AG08396 (cell line): ENCODE measurements around the gene MEIS1.
"Not testable (repeated sequence)": the region's sequence is repeated elsewhere in the genome, so short reads cannot be mapped to it uniquely, and the experiment has no call there.

Experiments
- DNase-seq: peaks from one replicate; pipeline ENCODE4 v3.0.0; 2012; ENCODE audit warnings: low spot score, mixed read lengths

Gene MEIS1

DNA sequence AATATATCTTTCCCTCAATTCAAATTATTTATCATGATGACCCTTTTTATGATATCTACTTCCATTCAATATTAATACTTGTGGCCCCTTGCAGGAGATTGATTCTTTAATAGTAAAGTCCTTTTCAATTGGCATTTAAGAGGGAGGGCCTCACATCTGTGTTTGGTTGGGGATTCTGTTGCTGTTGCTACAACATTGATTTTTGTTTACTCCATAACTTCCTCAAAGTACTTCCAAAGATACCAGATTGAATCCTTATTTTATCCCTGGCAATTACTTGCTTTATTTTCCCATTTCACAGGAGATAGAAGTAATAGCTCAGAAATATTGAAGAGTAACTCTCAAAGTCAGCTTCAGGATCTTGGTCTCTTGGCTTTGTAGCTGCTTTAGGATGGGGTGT is 32.8 kb downstream of the MEIS1 start:
- no peak for DNase-seq

DNA sequence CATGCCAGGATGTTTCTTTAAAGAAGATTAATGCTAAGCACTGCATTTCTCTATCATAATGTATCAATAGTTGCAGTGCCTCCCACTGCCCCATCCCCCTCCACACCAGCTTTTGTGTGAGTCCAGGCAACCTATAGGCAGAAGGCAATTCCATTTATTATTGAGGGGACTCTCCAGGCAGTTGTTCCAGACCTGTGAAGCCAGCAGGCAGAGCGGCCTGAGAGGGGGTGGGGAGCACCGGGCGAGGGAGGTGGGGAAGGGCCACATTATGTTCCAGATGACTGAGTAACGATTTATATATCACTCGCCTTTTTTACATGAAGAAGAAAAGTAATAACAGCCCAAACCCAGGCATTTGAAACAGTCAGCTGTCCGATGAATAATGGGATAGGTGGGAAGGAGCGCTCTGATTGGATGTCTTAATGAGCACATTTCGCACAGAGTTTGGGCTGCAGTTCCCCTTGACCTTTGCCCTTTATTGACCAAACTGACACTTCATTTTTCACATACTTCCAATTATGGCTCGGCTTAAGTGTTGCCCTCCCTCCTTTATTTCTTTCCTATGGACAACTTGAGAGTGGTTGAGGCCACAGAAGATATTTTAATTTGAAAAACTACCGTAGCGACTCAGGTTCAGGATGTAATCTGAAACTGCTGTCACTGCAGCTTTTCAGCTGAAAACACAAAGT is 34.4 kb downstream of the MEIS1 start:
- no peak for DNase-seq

DNA sequence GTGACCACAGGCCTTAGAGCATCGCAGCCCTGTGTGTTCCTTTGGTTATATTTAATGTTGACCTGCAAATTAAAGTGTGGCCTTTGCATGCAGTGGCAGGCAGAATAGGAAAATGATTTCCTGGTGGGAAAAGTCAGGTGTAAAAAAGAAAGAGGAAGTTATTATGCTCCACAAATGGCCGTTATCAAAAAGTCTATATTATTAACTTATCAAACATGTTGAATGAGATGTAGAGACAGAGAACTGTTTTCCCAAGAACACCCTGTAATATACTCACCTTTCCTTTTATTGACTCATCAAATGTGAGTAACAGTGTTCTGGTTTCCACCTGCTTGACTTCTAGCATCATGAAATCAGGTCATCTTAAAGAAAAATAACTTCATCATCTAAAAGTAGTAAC is 35.3 kb downstream of the MEIS1 start:
- DNase-seq, result no peak

DNA sequence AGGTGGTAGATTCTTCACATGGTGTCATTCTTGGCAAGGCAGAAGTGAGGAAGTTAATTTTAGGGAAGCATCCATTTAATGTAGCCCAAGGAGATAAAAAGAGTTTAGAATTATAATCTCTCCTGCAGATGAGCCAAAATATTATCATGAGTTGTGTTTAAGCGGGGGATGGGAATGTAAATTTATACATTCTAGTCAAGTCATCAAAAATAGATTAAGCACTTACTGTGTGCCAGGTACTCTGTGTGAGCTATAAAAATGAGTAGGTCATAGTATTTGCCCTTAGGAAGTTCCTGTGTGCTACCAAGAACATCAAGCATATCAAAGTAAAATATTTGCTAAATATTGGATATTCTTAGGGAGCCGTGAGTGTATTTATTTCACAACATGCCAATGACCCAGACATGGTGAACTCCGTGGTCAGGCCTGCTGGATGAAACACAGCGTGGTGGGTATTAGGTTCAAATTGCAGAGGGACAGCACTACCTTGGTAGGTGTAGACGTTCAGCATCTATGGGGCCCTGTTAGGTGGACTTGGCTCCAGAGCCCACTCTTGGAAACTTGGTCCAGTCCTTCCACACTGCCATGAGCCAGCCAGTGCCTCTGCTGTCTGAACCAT is 37.4 kb downstream of the MEIS1 start:
- DNase-seq, result no peak

DNA sequence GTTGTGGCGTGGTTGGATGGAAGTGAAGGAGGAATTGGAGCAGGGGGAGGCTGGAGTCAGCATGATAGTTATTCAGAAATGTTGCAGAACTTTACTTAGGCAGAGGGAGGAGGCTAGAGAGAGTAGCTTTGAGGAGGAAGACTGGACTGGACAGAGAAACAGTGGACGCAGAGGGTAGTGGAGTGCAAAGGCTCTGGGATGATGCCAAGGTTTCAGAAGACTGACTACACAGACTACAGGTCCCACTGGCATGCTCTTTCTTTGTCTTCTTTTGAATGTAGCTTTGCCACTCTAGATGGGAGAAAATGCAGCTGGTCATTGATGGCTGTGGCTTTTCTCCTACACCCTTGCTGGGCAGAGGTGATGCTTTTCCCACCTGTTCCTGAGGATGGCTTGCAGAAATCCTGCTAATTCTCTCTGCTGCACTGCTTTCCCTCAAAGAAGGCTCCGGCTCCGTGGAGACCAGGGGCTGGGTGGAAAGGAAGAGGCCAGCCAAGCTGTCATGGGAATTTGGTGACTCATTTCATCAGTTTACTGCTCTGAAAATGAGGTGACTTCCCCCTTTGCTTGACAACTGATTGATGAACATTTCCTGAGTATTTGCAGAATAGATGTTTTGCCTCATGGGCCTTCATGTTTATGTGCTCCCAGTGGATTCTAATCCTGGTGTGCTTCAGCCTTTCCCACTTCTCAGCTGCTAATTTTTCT is 42.4 kb downstream of the MEIS1 start:
- peak; percentile 14 for DNase-seq

DNA sequence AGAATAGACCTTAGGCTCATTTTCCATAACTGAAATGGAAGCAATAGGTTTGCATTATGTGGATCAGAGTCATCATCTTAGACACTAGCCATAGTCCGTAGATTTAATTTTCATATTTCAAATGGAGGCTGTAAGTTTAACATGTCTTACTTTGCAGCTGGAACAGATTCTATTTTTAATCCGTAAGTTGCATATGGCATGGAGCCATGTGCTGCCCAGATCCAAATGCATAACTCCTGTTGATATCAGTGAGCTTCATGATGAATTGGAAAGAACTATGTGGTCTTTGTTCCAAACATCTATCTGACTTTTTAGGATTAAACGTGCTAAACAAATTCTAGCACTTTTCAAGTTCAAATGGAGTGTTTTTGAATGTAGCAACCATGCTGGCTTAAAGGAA is 43.4 kb downstream of the MEIS1 start:
- DNase-seq, result no peak

DNA sequence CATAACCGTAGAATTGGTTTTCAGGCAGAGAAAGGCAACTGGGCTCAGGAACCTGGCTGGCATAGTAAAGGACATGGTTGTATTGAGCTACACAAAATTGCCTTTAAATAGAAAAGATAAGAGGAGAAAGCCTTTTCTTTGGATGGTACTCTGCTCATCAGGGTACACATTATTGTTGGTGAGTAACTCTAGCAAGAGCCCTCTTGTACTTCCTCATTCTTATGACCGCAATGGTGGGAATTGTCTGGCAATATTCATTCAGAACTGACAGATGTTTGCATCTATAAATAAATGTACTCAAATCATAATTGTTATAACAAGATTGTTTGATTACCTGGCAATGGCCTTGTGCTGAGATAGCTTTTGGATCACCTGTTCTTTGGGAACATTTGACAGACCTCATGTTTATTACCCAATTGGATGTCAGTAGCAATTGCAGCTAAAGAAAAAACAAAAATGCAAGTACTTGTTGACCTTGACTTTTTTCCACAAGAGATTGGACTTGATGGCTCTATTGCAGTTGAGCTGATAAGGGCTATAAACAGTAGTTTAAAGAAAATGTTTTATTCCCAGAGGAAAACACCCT is 43.9 kb downstream of the MEIS1 start:
- no peak for DNase-seq

DNA sequence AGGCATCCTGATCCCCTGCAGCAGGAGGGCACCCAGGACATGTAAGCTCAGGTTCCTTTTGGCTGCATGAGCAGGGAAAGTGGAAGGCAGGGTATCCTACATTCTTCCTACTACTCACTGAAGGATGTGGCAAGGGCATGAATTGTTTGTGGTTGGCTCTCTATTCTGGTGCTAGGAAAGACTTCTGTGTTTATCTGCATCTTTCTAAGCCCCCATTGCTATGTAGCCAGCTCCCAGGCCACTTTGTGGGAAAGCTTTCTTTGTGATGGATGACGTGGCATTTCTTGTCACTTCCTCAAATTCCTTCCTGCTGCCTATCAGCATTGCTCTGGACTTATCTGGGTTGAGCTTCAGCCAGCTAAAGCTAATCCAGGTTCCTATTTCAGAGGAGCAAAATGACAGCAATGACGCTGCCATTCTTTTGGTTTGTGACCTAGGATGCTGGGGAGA is 46.2 kb downstream of the MEIS1 start:
- DNase-seq, result peak; percentile 23

DNA sequence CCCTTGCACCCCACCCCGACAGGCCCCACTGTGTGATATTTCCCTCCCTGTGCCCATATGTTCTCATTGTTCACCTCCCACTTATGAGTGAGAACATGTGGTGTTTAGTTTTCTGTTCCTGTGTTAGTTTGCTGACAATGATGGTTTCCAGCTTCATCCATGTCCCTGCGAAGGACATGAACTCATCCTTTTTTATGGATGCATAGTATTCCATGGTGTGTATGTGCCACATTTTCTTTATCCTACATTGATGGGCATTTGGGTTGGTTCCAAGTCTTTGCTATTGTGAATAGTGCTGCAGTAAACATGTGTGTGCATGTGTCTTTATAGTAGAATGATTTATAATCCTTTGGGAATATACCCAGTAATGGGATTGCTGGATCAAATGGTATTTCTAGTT is 50.3 kb downstream of the MEIS1 start:
- not testable (repeated sequence) for DNase-seq

DNA sequence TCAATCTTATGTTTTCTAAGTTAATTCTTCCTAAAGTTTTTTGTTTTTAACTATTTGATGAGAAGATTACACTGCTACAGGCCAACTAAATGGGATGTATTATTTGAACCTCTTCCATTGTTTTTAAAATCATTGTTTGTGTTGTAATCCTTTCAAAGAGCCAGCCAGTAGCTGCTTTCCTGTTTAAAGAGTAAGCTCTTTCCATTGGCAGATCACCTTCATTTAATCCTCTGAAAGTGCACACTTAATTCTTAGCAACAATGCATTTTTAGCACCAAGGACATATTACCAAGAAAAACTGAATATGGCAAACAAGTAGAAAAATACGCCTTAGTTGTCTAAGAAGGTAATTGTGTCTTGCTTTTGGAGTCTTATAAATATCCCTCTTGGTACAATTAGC is 54.0 kb downstream of the MEIS1 start:
- no peak for DNase-seq

DNA sequence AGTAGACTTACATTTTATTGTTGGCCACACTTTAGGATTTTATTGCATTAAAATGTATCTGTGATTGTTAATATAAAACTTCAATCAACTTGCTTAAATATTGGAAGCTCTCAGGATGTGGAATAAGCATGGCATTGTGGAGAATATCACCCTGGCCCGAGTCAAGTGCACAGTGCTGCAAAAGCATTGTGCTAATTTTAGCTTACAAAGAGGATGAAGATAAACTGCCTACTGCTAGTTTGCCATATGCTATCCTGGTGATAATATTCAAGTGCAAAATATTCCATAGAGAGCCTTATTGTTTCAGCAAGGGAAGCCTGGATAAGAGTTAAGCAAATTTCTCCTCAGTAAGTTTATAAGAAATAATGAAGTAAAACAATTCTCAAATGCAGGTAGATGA is 54.5 kb downstream of the MEIS1 start:
- no peak for DNase-seq

DNA sequence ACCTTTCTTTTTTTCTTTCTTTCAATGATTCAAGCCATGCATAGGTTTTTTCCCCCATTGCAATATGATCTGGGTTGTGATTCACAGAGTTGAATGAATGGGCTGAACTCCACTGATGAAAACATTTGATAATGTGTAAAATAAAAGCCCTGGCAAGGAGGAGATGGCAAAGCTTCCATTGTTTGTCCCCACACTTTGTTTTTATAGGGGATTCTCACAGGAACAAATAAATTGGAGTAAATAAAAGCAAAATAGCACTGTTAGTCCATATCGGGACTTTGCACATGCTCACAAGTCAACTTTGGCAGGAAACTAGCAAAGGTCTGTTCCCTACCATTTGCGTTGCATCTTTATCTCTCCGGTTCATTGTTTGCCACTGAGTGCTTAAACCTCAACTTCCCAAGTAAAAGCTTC is 55.7 kb downstream of the MEIS1 start:
- no peak for DNase-seq

DNA sequence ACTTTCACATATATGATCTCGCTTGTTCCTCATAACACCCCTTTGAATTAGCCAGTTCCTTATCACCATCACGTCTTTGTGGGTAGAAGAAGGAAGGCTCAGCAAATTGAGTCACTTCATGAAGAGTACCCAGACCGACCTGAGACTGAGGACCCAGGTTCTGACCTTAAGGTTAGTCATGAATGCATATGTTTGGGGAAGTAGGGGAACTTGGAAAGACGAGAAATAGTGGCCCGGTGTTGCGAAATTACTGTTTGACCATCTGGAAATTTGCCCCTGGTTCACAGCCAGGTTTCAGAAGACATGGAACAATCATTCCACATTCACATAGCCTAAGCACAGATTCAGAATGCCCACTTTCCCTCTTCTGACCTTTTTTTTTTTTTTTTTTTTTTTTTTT is 59.8 kb downstream of the MEIS1 start:
- no peak for DNase-seq

DNA sequence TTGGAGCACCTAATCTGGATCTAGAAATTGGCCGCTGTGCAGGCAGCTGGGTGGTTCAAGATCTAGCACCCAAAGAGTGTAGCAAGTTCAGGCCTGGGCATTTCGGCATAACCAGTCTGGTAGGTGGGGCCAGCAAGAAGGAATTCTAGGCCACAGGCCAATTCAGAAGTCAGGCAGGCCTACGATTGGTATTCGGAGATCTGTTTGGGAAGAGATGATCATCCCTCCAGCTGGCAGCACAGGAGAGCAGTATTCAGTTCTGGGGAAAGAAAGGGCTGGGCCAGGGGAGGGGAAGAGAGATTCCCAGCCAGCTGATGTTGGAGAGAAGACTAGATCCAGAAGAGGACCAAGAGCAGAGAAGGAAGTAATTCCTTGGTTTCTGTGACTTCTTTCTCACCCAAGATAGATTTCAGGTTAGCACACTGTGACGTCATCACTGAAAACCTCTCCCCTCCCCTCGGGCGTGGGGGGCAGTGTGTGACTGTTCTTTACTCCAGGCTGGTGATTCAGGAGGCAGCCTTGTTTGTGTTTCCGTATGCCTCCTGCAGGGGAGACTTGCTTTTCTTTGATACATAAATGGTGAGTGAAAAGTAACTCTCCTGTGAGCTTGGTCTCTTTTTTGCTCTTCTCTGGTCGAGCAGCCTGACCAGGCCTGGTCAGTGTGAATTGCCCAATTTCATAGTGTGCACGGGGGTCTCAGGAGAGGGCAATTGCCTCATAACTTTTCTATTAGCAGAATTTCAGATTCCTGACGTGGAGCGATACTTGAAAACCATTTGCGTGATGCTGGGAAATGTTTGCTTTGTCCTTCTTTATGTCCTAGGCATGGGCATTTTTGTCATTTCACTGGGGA is 61.1 kb downstream of the MEIS1 start:
- DNase-seq, result peak; percentile 81

DNA sequence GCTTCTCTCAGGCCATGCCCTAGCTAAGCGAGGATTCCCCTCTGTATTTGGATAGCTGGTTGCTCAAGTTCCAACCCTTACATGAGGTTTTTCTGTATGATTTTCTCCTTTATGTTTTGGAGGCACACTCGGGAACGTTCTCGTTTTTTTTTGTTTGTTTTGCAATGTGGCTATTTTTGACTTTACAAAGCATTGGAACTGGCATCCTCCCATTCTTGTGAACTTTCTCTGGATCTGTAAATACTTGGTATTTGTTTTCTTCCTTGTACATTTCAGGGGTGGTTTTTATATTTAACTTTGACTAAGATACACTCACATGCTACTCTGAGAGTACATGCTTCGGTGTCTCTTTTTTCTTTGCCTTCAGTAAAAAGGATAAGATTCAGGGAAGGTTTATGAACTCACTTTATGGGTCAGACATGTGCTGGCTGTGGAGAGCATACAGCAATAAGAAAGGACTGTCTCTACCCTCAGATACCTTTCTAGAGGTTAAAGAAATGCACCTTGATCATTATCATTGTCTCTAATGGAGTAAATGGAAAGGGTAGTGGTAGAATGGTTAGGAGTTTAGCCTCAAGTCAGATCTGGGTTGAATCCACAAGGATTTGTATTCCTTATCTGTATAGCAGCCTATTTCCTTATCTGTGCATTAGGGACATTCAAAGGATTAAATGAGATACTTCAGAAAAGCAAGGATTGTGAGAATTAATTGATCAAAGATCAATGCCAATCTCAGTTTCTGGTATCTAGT is 61.9 kb downstream of the MEIS1 start:
- DNase-seq, result no peak

DNA sequence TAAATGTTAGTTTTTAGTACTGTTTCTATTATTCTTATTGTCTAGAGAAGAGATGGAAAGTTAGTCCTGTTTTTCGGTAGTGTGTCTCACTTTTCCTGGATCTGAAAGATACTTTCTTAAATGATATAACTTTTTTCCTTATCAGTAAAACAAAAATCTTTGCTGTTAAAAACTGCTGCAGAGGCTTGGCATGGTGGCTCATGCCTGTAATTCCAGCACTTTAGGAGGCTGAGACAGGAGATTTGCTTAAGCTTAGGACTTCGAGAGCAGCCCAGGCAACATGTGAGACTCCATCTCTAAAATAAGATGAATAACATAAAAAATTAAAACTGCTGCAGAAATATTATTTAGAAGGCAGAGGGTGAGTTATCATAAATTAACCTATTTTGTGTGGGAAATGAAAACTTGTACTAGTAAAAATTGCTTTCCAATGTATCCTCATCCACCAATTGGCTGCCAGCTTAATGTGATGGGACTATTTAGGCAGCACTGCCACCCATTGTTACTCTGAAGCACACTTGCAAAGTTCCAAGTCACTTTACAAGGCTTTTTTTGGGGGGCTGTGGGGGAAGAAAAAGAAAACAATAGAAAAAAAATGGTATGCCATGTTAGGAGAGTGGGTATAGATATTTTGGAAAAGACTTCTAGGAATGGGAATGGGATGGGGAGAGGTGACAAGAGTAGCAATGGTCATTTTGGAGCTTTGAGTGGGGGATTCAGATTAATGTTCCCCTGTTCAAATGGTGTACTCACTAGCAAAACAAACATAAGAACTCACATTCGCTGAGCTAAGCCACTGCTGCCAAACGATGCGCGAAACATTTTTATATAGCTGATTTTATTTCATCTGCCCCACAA is 62.7 kb downstream of the MEIS1 start:
- no peak for DNase-seq

DNA sequence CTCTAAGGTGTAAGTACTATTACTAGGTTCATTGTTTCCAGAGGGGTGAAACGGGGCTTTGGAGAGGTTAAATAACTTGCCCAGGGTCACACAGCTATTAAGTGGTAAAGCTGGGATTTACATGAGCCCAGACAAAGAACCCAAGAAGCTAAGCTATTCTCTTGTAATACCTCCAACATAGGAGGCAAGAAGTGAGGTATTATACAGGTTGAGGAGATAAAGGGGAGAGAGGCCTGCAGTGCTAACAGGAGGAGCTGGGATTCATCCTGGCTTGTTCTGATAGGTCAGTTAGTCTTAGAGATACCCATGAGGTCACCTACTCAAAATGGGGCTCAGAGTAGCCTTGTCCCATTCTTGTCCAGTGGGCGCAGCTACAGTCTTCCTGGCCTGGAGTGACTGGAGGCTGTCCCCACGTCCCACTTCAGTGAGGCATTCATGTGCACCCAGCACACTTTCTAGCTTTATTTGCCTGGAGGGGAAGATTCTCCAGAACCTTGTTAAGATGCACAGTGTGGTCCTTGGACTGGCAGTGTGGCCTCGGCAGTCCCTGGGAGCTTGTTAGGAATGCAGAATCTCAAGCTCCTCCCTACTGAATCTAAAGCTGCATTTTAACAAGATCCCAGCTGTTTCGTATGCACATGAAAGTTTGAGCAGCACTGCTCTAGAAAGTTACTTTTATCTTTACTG is 63.5 kb downstream of the MEIS1 start:
- DNase-seq, result no peak

DNA sequence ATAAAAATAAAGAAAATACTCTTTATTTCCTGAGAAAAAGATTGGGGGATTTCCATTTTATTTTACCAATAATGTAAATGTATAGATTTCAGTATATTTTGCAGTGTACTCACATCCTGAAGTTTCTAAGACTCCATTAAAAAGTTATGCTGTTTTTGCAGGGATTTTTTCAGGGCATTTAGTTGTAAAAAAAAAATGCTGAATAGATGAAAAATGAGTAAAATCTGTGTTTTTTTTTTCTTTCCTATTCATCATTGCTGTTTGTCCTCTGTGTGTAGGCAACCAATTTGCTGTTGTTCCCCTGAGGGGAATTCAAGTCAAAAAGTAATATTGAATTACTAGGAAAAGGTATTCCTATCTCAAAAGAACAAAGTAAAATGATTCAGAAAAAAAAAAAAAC is 66.3 kb downstream of the MEIS1 start:
- DNase-seq, result no peak

DNA sequence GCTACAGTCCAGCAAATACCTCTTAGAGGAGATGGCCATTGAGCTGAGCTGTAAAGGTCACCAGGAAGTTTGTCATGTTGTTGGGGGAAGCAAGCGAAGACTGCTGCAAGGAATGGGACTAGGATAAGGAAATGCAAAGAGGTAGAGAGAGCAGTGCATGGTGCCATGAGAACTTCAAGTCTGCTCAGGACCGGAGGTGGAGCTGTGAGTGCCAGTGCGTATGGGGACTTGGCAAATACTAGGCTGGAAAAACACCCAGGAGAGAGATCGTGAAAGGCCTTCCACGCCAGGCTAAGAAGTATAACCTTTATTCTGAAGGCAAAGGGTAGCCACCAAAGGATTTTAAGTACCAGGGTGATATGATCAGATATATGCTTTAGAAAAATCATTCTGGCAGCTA is 71.3 kb downstream of the MEIS1 start:
- DNase-seq, result no peak
